Measurements from ENCODE around the gene UBE2F.

The UBE2F gene

DNA sequence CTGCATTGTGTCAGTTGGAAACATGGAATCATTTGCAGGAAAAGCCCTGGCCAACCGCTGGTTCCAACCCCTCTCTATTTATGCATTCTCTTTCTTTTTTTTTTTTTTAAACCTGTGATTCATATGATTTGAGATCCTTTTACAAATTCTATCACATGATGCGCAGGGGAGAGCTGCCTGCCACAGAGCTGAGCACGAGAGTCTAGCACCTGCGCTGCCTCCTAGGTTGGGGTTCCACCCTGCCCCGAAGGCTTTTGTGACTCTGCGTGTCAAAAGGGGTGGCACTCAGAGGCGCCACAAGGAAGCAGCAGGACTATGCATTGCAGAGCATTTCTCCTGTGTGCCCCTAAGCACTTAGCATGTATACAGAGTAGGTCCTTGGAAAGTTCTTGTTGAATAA, 116.0 kb downstream of the UBE2F start:
- peak; percentile 4 for DNase-seq

DNA sequence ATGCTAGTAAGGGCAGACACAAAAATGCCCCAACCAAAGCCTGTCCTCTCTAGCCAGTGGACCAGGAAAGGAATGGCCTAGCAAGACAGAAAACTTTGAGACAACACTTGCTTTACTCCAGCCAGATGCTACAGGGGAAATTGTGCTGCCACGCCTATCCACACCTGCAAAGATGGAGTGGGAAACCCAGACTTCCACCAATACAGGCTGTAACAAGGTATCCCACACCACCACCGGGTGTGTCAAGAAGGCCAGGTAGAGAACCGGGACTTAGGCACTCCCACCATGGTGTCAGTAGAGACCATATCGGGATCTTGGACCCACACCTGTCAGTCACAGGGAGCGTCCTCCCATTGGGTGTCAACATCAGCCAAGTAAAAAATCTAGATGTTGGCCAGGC, 117.1 kb downstream of the UBE2F start:
- peak; percentile 44 for DNase-seq

DNA sequence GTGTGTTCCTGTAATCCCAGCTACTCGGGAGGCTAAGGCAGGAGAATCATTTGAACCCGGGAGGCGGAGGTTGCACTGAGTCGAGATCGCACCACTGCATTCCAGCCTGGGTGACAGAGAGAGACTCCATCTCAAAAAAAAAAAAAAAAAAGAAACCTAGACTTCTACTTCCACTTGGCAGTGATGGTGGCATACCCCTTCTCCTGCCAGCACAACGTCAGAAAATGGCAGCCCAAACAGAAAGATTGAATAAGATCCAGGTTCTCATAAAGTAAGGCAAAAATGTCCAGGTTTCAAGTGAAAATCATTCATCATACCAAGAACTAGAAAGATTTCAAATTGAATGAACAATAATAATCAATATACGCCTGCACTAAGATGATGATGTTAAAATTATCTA, 117.9 kb downstream of the UBE2F start:
- DNase-seq: no peak

DNA sequence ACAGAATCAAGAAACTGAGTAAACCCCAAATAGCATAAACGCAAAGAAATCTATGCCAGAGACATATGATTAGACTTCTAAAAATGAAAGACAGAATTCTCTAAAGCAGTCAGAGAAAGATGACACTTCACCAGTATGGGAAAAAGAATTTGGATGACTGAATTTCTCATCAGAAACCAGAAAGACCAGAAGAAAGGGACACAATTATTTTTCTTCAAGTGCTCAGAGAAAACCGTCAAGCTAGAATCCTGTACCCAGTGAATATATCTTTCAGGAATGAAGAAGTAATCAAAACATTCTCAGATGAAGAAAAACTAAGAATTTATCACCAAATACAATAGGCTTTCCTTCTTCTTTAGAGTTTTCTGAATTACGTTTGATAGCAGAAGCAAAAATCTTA, 119.1 kb downstream of the UBE2F start:
- no peak for DNase-seq

DNA sequence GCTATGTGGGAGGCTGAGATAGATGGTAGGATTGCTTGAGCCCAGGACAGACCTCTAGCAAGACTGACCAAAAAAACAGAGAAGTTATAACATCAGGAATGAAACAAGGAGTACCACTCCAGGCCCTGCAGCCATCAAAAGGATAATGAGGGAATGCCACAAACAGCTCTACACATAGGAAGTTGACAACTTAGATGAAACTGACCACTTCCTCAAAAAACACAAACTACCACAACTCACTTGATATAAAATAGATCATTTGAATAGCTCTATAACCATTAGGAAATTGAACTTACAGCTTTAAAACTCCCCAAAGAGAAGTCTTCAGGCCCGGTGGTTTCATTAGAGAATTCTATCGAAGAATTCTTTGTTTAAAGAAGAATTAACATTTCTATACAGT, 120.4 kb downstream of the UBE2F start:
- DNase-seq: no peak

DNA sequence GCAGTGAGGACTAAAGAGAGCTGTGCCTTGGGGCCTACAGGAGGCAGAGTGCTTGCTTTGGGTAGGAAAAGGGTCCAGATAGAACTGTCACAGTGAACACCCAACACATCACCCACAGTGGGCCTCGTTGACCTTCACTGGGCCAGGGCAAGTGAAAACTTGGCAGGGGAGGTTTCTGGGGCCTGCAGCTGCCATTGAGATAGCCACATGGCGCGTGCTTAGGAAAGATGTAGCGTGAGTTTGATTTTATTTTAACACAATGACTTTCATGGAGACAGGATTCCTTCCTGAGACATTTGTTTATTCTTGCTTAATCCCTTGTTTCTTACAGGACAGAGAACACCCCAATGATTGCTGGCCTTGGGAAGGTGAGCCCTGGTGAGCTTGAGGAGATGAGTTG, 124.1 kb downstream of the UBE2F start:
- peak; percentile 37 for DNase-seq

DNA sequence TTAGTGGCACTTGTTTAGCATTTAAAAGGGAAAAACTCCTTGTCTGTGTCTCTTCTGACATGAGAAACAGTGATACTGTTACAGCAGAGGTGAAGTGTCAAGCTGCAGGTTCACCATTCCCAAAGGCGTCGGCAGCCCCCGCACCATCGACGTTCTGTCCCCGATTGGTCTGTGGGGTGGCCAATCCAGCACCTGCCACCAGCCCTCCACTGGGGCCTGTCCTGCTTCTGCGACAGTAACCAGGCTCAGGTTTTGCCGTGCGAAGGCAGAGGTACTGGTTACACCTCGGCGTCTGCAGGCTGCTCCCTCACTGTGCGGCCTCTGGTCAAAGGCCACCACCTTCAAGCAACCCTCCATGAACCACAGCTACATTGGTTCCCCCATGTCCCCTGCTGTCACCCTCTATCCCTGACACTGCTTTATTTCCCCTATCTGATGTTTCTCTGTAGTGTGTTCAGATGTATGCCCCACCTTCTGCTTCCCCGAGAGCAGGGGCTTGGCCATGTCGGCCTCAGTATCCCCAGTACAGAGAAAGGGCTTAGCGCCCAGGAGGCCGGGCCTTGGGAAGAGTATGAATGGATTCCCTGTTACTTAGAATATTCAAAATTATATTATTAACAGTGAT, 124.7 kb downstream of the UBE2F start:
- DNase-seq: no peak
